Esophagus squamous epithelium (tissue), 5 donors: Measurements from ENCODE around the gene ORAI3. TPM values are rescaled to one million over a fixed set of nuclear protein-coding genes. Genes with fewer than 3 reads are reported as not detected.
A peak's percentile ranks its signal among the peaks of the same experiment; 100 is the strongest.

Experiments used
- DNase-seq: peaks from one replicate; lab custom pipeline; 2025; lab: John Stamatoyannopoulos, UW
- H3K27ac ChIP-seq, 4 donors: fragments of 200-600 bp; sonication (generic); one replicate each; pipeline ENCODE4 v1.5.1; 2016 to 2019; ENCODE audit warnings: mild to moderate bottlenecking in 1 of 4
- H3K27me3 ChIP-seq, 4 donors: fragments of 200-600 bp; sonication (generic); 1 replicate in 3 of 4; 2 replicates in 1 of 4; pipeline versions ENCODE4 v1.5.1 to v1.6.0; 2017 to 2021; ENCODE audit warnings: antibody characterized with exemption in 1 of 4
- H3K36me3 ChIP-seq, 3 donors: fragments of 200-600 bp; sonication (generic); one replicate each; pipeline ENCODE4 v1.5.1; 2016 to 2019
- H3K4me1 ChIP-seq, 3 donors: fragments of 200-600 bp; sonication (generic); one replicate each; pipeline ENCODE4 v1.5.1; 2017 to 2019
- H3K4me3 ChIP-seq, 4 donors: fragments of 200-600 bp; sonication (generic); 1 replicate in 3 of 4; 2 replicates in 1 of 4; pipeline ENCODE4 v1.5.1; 2016 to 2019; ENCODE audit warnings: mild to moderate bottlenecking in 2 of 4, moderate library complexity in 1 of 4
- H3K9me3 ChIP-seq, 3 donors: fragments of 200-600 bp; sonication (generic); one replicate each; pipeline ENCODE4 v1.5.1; 2016 to 2019
- POLR2A ChIP-seq, 4 donors: fragments of 450-650 bp; IDR thresholded peaks; one replicate each; pipeline ENCODE4 v1.6.1; 2017; ENCODE audit warnings: antibody characterized with exemption in 4 of 4, mild to moderate bottlenecking in 4 of 4, moderate library complexity in 3 of 4
- WGBS, 2 donors: methylation state at CpG; one replicate each; pipeline ENCODE4 v1.1.5; 2018; 5-methylcytosine and 5-hydroxymethylcytosine counted together
- intact Hi-C: fragments of 100-400 bp; cut with DNase I; formaldehyde crosslinking; loops from one replicate; pipeline ENCODE4 v1.15.0; 2022
- total RNA-seq, 4 donors: library from RNA; depleted of rRNA; stranded (reverse); fragments of >200 nt; gene quantifications; one replicate each; pipeline ENCODE4 v1.1.0, GENCODE V29; 2016
- TF ChIP-seq, protein P1 (sequence below), 6 experiments: fragments of 450-650 bp in 4 of 6; fragments of 200-600 bp in 2 of 6; sonication (generic) in 2 of 6; IDR thresholded peaks; one replicate each; pipeline ENCODE4 v1.5.1; 2016 to 2019; ENCODE audit warnings: antibody characterized with exemption in 6 of 6, mild to moderate bottlenecking in 4 of 6, moderate library complexity in 4 of 6
- donor health status: DM: yes; HTN: yes; CAD: no.

Gene ORAI3
- total RNA-seq, 4 donors from 2014 or later = 4.0 to 28.6 (median 18.0) TPM

DNA sequence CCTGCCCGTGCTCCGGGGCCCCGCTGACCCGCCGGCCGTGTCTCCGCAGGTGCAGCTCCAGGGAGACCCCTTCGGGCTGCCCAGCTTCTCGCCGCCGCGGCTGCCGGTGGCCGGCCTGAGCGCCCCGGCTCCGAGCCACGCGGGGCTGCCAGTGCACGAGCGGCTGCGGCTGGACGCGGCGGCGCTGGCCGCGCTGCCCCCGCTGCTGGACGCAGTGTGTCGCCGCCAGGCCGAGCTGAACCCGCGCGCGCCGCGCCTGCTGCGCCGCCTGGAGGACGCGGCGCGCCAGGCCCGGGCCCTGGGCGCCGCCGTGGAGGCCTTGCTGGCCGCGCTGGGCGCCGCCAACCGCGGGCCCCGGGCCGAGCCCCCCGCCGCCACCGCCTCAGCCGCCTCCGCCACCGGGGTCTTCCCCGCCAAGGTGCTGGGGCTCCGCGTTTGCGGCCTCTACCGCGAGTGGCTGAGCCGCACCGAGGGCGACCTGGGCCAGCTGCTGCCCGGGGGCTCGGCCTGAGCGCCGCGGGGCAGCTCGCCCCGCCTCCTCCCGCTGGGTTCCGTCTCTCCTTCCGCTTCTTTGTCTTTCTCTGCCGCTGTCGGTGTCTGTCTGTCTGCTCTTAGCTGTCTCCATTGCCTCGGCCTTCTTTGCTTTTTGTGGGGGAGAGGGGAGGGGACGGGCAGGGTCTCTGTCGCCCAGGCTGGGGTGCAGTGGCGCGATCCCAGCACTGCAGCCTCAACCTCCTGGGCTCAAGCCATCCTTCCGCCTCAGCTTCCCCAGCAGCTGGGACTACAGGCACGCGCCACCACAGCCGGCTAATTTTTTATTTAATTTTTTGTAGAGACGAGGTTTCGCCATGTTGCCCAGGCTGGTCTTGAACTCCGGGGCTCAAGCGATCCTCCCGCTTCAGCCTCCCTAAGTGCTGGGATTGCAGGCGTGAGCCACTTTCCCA is 46.6 kb upstream of the ORAI3 start:
- intact Hi-C loops = no loop called here
- no peaks in the 10 kb centered on the region for H3K36me3 ChIP-seq
- peak overlapping the region; percentile 84 to 97 (median 88) for H3K27ac ChIP-seq
- TF ChIP-seq, protein P1, sequence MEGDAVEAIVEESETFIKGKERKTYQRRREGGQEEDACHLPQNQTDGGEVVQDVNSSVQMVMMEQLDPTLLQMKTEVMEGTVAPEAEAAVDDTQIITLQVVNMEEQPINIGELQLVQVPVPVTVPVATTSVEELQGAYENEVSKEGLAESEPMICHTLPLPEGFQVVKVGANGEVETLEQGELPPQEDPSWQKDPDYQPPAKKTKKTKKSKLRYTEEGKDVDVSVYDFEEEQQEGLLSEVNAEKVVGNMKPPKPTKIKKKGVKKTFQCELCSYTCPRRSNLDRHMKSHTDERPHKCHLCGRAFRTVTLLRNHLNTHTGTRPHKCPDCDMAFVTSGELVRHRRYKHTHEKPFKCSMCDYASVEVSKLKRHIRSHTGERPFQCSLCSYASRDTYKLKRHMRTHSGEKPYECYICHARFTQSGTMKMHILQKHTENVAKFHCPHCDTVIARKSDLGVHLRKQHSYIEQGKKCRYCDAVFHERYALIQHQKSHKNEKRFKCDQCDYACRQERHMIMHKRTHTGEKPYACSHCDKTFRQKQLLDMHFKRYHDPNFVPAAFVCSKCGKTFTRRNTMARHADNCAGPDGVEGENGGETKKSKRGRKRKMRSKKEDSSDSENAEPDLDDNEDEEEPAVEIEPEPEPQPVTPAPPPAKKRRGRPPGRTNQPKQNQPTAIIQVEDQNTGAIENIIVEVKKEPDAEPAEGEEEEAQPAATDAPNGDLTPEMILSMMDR (IDR thresholded peaks at IDR 0.05) = peak in 4 of 6 experiments; percentile 18 to 65 (median 50)
- TF ChIP-seq POLR2A (IDR thresholded peaks at IDR 0.05) = no peak
- 24 to 29% methylated on average over 30 to 34 of the region's 99 CpGs for WGBS, 2 donors
- H3K4me1 ChIP-seq = peaks cover 18 to 43% (median 20%) of the 10 kb centered on the region in 3 donors
- no peaks in the 10 kb centered on the region for H3K27me3 ChIP-seq
- no peaks in the 10 kb centered on the region for H3K9me3 ChIP-seq
- DNase-seq = no peak
- peak overlapping the region; percentile 47 to 79 (median 54) for H3K4me3 ChIP-seq

DNA sequence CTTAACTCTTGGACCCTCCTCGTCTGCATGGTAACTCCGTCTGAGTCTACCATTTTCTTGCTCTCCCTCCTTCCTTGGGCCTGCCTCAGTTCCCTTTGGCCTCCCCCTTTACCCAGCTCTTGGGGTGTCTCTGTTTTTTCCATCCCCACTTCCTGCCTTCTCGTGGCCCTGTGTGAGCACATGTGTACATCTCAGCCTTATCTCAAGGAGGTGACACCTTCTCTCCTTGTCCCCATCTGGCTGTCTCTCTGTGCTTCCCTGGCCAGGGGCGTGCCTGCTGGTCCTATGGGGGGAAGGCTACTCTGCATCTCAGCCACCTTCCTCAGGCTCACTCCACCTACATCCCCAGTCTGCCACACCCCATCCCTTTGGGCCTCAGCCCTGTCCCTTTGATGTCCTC is 45.9 kb upstream of the ORAI3 start:
- intact Hi-C loops = no loop called here
- no peaks in the 10 kb centered on the region for H3K27me3 ChIP-seq
- H3K36me3 ChIP-seq = no peaks in the 10 kb centered on the region
- peak overlapping the region; percentile 84 to 97 (median 88) for H3K27ac ChIP-seq
- no peak for DNase-seq
- TF ChIP-seq, protein P1 (IDR thresholded peaks at IDR 0.05) = no peak
- no peak for TF ChIP-seq POLR2A (IDR thresholded peaks at IDR 0.05)
- H3K4me1 ChIP-seq = peaks cover 16 to 38% (median 18%) of the 10 kb centered on the region in 3 donors
- H3K9me3 ChIP-seq = no peaks in the 10 kb centered on the region
- 70 to 74% methylated on average over 4 of the region's 4 CpGs for WGBS, 2 donors
- H3K4me3 ChIP-seq = peak overlapping the region in 2 of 4 donors; percentile 56 to 79

DNA sequence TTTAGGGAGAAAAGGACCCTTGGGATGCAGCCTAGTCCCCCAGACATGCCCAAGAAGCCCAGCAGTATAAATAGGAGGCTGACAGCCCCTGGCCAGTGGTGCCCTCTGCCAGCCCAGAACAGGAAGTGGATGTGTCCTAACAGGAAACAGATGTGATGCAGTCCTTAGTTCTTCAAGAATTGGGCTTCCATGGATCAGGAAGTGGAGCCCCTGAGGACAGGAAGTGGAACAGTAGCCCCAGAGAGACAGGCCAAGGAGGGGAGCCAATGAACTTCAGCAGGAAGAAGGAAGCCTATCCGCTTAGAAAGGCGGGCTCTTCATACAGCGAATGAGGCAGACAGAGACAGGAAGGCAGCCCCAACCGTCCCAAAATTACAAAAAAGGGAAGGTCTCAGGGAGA is 45.3 kb upstream of the ORAI3 start:
- H3K36me3 ChIP-seq = no peaks in the 10 kb centered on the region
- intact Hi-C loops = no loop called here
- H3K27me3 ChIP-seq = no peaks in the 10 kb centered on the region
- no peaks in the 10 kb centered on the region for H3K9me3 ChIP-seq
- no peak overlapping the region for H3K4me3 ChIP-seq
- no peak for TF ChIP-seq POLR2A (IDR thresholded peaks at IDR 0.05)
- TF ChIP-seq, protein P1 (IDR thresholded peaks at IDR 0.05) = no peak
- 53 to 83% methylated on average over 4 of the region's 4 CpGs for WGBS, 2 donors
- H3K4me1 ChIP-seq = peaks cover 16 to 38% (median 18%) of the 10 kb centered on the region in 3 donors
- H3K27ac ChIP-seq = peak overlapping the region; percentile 83 to 91 (median 84)
- no peak for DNase-seq

DNA sequence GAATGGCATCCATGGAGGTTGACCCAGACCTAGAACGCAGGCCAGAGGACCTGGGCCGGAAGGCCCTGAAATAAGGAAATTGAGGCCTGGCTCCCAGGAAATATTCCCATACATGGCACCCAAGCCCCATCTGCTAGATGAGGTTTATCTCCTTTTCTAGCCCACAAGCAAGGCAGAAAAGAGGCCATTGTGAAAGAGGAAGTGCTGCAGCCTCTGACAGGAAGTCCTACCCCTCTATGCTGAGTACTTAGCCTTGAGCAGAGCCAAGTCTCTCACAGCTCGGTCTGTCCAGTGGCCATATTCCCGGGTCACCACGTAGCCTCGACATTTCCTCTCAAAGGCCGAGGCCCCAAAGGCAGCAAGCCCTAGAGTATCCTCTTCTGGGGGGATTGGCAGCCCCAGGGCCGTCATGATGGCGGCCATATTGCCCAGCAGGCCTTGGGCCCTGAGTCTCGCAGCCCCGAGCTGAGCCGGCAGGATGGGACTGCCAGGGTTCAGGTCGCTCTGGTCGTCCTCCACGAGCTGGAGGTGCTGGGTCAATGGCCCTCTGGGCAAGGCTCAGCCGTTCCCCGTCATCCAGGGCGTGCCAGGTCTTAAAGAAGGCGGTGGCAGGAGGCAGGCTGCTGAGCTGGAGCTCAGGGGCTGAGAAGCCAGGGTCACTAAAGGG is 44.6 kb upstream of the ORAI3 start:
- intact Hi-C loops = no loop called here
- no peak for DNase-seq
- Histone ChIP-seq H3K27me3 (no peaks in the 10 kb centered on the region), H3K4me3 (no peak overlapping the region), H3K4me1 (peaks cover 16 to 38% (median 18%) of the 10 kb centered on the region in 3 donors), H3K36me3 (no peaks in the 10 kb centered on the region), H3K27ac (peak overlapping the region; percentile 83 to 91 (median 84)), H3K9me3 (no peaks in the 10 kb centered on the region)
- no peak for TF ChIP-seq POLR2A (IDR thresholded peaks at IDR 0.05)
- TF ChIP-seq, protein P1 (IDR thresholded peaks at IDR 0.05) = no peak
- 75 to 81% methylated on average over 4 to 6 of the region's 19 CpGs for WGBS, 2 donors
